Mucosa of descending colon (tissue), 3 donors: ENCODE measurements around the gene CIAO2B. TPM values are rescaled to one million over a fixed set of nuclear protein-coding genes. Genes with fewer than 3 reads are reported as not detected.

Experiments
- ATAC-seq: fragments of 200-7000 bp; cut with Tn5 transposase; one replicate; pipeline ENCODE4 v1.9.1; 2020; ENCODE audit warnings: mild to moderate bottlenecking, moderate library complexity
- DNase-seq, 3 donors: peaks; one replicate each; pipeline ENCODE4 v3.0.0-alpha.2; 2020
- H3K36me3 ChIP-seq: fragments of 200-600 bp; one replicate; pipeline ENCODE4 v1.8.0; 2021; ENCODE audit warnings: low read depth, mild to moderate bottlenecking
- H3K4me1 ChIP-seq: fragments of 200-600 bp; one replicate; pipeline ENCODE4 v1.8.0; 2021; ENCODE audit warnings: low read depth, mild to moderate bottlenecking
- H3K4me3 ChIP-seq: fragments of 200-600 bp; one replicate; pipeline ENCODE4 v1.8.0; 2021; ENCODE audit warnings: mild to moderate bottlenecking
- H3K9me3 ChIP-seq: fragments of 200-600 bp; one replicate; pipeline ENCODE4 v1.8.0; 2021; ENCODE audit warnings: mild to moderate bottlenecking
- intact Hi-C, 2 donors: fragments of 100-400 bp; cut with DNase I in 1 of 2; cut with micrococcal nuclease in 1 of 2; formaldehyde crosslinking; loops; one replicate each; pipeline versions ENCODE4 v1.11.0 to v1.11.1; 2022; cut with DNase I, micrococcal nuclease
- total RNA-seq, 3 donors: library from RNA; stranded (reverse); fragmentation: NEBNext Ultra II Directional in 2 of 3; extraction: Animal tissue kit (Norgen Biotek cat#: 25700) in 2 of 3; gene quantifications; one replicate each; pipeline versions ENCODE4 v1.2.1 to v1.2.4, GENCODE V29; 2021 to 2023
- TF ChIP-seq, protein P1 (sequence below): fragments of 200-600 bp; IDR thresholded peaks from one replicate; pipeline ENCODE4 v1.8.0; 2022; ENCODE audit warnings: antibody characterized with exemption, mild to moderate bottlenecking
- donor health status: DM: no; HTN: no; CAD: no; lungs with moderate emphysema.
- donor health status: DM: no; HTN: no; CAD: no.
- donor health status: DM: no; HTN: yes; CAD: no.

CIAO2B gene
- total RNA-seq, 3 donors from 2014 or later, result 72.5 to 78.1 (median 76.5) TPM

- H3K4me3 ChIP-seq, result no peak overlapping the region
- DNase-seq, result no peak
- H3K4me1 ChIP-seq, result peaks cover 8% of the 10 kb centered on the region
- intact Hi-C loops, result no loop called here
- H3K9me3 ChIP-seq, result no peaks in the 10 kb centered on the region
- TF ChIP-seq, protein P1, sequence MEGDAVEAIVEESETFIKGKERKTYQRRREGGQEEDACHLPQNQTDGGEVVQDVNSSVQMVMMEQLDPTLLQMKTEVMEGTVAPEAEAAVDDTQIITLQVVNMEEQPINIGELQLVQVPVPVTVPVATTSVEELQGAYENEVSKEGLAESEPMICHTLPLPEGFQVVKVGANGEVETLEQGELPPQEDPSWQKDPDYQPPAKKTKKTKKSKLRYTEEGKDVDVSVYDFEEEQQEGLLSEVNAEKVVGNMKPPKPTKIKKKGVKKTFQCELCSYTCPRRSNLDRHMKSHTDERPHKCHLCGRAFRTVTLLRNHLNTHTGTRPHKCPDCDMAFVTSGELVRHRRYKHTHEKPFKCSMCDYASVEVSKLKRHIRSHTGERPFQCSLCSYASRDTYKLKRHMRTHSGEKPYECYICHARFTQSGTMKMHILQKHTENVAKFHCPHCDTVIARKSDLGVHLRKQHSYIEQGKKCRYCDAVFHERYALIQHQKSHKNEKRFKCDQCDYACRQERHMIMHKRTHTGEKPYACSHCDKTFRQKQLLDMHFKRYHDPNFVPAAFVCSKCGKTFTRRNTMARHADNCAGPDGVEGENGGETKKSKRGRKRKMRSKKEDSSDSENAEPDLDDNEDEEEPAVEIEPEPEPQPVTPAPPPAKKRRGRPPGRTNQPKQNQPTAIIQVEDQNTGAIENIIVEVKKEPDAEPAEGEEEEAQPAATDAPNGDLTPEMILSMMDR, result no peak
- no peaks in the 10 kb centered on the region for H3K36me3 ChIP-seq
- no peak for ATAC-seq
These were observed 10.9 kb downstream of the CIAO2B start for GRCh38 chr16:66923247-66923731.

DNA sequence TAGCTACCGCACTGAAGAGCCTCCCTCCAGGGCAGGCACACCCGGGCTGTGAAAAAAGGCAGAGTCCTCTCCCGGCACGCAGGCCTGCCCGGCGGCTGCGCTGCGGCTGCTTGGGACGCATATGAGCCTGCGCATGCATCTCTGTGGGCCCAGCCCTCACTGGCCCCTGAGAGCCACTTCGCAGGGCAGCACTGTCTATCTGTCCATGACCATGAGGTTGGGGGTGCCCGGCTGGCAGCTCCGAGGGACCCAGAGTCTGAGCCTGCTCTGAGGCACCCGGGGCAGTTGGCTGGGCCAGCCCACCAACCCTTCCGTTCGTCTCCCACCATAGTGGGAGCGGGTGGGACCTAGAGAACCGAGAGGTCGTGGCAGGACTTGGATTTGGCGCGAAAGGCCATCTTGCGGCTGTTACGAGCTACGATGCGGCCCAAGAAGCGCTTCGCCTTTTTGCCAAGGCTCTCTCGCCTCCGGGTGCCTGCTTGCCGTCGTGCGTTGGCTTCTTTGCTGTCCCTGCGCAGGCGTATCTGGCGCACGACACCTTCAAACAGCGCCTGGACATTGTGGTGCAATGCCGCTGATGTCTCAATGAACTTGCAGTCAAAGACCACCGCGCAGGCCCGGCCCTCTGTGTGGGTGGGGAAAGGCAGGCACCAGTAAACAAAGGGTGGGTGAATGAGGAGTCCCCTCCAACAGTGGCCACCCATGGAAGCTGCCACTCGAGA lies 12.3 kb downstream of the CIAO2B start:
- Histone ChIP-seq H3K9me3 (no peaks in the 10 kb centered on the region), H3K4me3 (no peak overlapping the region), H3K36me3 (no peaks in the 10 kb centered on the region), H3K4me1 (peaks cover 8% of the 10 kb centered on the region)
- TF ChIP-seq, protein P1, result no peak
- intact Hi-C loops, result no loop called here
- DNase-seq (no peak), ATAC-seq (no peak)

DNA sequence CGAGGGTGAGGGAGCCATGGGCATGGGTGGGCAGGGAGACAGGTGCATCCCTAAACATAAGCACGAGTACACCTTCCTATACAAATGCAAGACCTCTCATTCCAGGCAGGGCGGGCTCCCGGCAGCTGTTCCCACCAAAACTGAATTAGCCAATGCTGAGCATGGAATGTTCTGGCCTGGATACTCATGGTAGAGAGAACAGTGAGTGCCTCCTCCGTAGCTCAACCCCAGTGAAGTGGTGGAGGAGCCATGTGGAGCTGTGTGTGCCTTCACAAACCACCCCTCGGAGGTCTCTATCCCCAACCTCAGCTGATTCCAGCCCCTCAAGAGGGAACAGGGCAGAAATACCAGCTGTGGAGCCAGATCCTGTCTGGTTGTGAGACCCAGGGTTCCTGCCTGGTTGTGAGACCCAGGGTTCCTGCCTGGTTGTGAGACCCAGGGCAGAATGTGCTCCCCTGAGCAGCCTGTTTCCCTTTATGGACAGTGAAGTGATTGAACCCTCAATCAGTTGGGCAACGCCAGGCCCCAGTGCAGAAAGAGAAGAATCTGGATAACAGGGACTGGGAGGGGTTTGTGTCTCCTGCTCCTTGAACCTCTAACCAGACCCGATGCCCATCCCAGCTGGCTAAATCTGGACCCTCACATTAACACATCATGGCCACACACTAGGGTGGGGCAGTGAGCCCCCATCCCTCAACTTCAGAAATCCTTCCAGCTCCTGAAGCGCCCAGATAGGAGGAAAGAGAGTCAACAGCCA lies 13.1 kb downstream of the CIAO2B start:
- no peak for DNase-seq
- H3K4me1 ChIP-seq, result peaks cover 8% of the 10 kb centered on the region
- intact Hi-C loops, result no loop called here

GRCh38 chr16:66920299-66920590 lies 14.0 kb downstream of the CIAO2B start:
- Histone ChIP-seq H3K9me3 (no peaks in the 10 kb centered on the region), H3K36me3 (no peaks in the 10 kb centered on the region), H3K4me3 (no peak overlapping the region), H3K4me1 (peaks cover 6% of the 10 kb centered on the region)
- no peak for DNase-seq
- TF ChIP-seq, protein P1, result no peak
- no peak for ATAC-seq
- intact Hi-C loops, result no loop called here

More for the DNA sequence above, 13.1 kb downstream of the CIAO2B start:
- Histone ChIP-seq H3K4me3 (no peak overlapping the region), H3K36me3 (no peaks in the 10 kb centered on the region), H3K9me3 (no peaks in the 10 kb centered on the region)
- TF ChIP-seq, protein P1, result no peak
- ATAC-seq, result no peak

DNA sequence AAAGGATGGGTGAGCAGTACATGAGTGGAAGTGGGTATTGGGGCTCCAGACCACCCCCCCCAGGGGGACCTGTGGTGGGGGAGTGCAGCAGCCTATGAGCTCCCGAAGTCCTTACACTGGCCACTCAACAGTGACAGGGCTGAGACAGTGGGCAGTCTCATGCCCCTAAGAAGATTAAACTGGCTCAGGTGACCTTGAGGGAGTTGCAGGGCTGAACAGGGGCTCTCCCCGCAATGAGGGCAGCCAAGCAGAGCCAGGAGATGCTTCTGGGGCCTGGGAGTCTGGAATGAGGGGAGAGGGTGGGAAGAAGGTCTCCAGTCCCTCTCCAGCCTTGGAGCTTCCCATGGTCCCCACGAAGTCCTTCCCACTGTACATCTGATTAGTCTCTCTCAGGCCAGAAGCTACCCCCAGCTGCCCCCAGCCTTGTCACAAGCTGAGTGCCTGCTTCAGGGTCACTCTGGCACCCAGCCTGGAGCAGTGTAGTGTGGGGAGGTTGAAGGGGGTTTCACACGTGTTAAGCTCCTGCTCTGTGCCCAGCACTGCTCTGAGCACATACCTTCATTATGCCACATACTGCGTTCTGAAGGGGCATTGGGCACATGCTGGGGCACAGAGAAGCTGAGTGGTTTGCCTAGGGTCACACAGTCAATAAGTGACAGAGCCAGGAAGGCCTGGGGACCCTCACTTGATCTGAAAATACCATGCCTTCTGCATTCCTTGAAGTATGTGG lies 14.5 kb downstream of the CIAO2B start:
- ATAC-seq (no peak), DNase-seq (no peak)
- TF ChIP-seq, protein P1, result no peak
- Histone ChIP-seq H3K4me3 (no peak overlapping the region), H3K9me3 (no peaks in the 10 kb centered on the region), H3K36me3 (no peaks in the 10 kb centered on the region), H3K4me1 (peaks cover 3% of the 10 kb centered on the region)
- intact Hi-C loops, result no loop called here
